Measurements from ENCODE around the gene MUC2.

MUC2 gene

GRCh38 chr11:1052133-1053011, 22.3 kb upstream of the MUC2 start:
- DNase-seq: no peak

GRCh38 chr11:1053121-1053901, 21.4 kb upstream of the MUC2 start:
- no peak for DNase-seq

- no peak for DNase-seq
Observed at GRCh38 chr11:1054143-1055108, 20.2 kb upstream of the MUC2 start.

- no peak for DNase-seq
Observed at GRCh38 chr11:1055109-1055703, 19.5 kb upstream of the MUC2 start.

- no peak for DNase-seq
Observed at GRCh38 chr11:1055990-1056771, 18.5 kb upstream of the MUC2 start.

- DNase-seq: no peak
Observed at GRCh38 chr11:1057806-1058205, 16.9 kb upstream of the MUC2 start.

GRCh38 chr11:1059759-1060158, 14.9 kb upstream of the MUC2 start:
- no peak for DNase-seq

GRCh38 chr11:1060410-1060809, 14.3 kb upstream of the MUC2 start:
- DNase-seq: no peak

- DNase-seq: no peak
Observed at GRCh38 chr11:1060852-1061616, 13.6 kb upstream of the MUC2 start.

- DNase-seq: no peak
Observed at GRCh38 chr11:1062075-1062820, 12.4 kb upstream of the MUC2 start.

- no peak for DNase-seq
Observed at GRCh38 chr11:1064167-1064566, 10.5 kb upstream of the MUC2 start.

GRCh38 chr11:1067812-1068496, 6.7 kb upstream of the MUC2 start:
- DNase-seq: no peak

GRCh38 chr11:1069740-1070139, 4.9 kb upstream of the MUC2 start:
- no peak for DNase-seq

GRCh38 chr11:1070594-1071462, 3.8 kb upstream of the MUC2 start:
- DNase-seq: no peak

GRCh38 chr11:1071571-1072115, 3.0 kb upstream of the MUC2 start:
- no peak for DNase-seq

GRCh38 chr11:1072116-1072820, 2.4 kb upstream of the MUC2 start:
- no peak for DNase-seq

- no peak for DNase-seq
Observed at GRCh38 chr11:1072821-1073231, 1.8 kb upstream of the MUC2 start.
